GM12878 (cell line): ENCODE results near the gene ERN1.

Experiments used
- JUNB ChIP-seq: IDR thresholded peaks from 2 replicates; pipeline ENCODE4 v1.6.1; 2016; ENCODE audit warnings: antibody characterized with exemption, mild to moderate bottlenecking
- LARP7 ChIP-seq: fragments of 450-650 bp; IDR thresholded peaks from 2 replicates; pipeline ENCODE4 v1.6.1; 2017; ENCODE audit warnings: mild to moderate bottlenecking
- RFX5 ChIP-seq: IDR thresholded peaks from 2 replicates; pipeline ENCODE4 v1.6.1; 2011; ENCODE audit warnings: low read depth, low read length, improper control_type of control experiment
- SIN3A ChIP-seq: IDR thresholded peaks from 2 replicates; pipeline ENCODE4 v1.6.1; 2012; ENCODE audit warnings: low read depth, low read length, improper control_type of control experiment
- TF ChIP-seq, protein P1 (sequence below): IDR thresholded peaks from 2 replicates; pipeline ENCODE4 v1.6.1; 2011; ENCODE audit warnings: low read depth, low read length, improper control_type of control experiment, borderline replicate concordance
- TF ChIP-seq, protein P2 (sequence below), 3 experiments: IDR thresholded peaks in 2 of 3; conservative IDR thresholded peaks in 1 of 3; 2 replicates each; pipeline ENCODE4 v1.5.1; 2011; ENCODE audit warnings: low read depth in 3 of 3, low read length in 3 of 3, mild to moderate bottlenecking in 3 of 3, control low read depth in 2 of 3, moderate library complexity in 2 of 3, inconsistent platforms in 1 of 3, mixed read lengths in 1 of 3; ENCODE audit not compliant: control insufficient read depth in 2 of 3, insufficient read depth in 1 of 3; ENCODE audit errors: extremely low read depth in 1 of 3
- TF ChIP-seq, protein P3 (sequence below): fragments of 450-650 bp; IDR thresholded peaks from 2 replicates; pipeline ENCODE4 v1.6.1; 2017; ENCODE audit warnings: borderline replicate concordance

DNA sequence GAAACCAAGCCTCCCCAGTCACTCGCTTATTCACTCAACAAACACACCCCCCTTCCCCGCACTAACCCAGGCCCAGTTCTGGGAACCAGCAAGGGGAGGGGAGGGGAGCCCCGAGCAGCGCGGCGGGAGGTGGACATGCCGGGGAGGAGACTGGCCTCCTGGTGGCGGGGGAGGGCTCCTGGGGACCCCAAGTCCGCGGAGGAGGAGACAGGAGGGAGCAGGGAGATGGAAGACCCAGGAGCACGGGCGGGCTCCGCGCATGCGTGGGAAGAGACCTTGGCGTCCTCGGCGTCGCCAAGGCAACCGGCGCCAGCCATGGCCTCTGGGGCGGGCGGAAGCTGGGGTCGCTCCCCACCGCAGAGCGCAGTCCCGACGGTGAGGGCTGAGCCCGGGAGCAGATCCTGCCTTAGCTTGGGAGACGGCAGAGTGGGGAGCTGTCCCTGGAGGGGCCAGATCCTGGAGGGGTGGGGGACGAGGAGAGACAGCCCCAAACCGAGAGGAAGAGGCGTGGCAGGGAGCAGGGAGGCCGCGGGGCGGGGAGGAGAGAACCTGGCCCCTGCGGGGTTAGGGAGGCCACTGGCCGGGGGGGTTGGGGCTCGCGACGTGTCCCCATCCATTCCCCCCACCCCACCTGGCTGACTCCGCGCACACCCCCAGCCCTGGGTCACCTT, 131.8 kb downstream of the ERN1 start, which contains the start of gene PRR29:
- TF ChIP-seq, protein P1, sequence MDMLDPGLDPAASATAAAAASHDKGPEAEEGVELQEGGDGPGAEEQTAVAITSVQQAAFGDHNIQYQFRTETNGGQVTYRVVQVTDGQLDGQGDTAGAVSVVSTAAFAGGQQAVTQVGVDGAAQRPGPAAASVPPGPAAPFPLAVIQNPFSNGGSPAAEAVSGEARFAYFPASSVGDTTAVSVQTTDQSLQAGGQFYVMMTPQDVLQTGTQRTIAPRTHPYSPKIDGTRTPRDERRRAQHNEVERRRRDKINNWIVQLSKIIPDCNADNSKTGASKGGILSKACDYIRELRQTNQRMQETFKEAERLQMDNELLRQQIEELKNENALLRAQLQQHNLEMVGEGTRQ: no peak
- TF ChIP-seq, protein P2, sequence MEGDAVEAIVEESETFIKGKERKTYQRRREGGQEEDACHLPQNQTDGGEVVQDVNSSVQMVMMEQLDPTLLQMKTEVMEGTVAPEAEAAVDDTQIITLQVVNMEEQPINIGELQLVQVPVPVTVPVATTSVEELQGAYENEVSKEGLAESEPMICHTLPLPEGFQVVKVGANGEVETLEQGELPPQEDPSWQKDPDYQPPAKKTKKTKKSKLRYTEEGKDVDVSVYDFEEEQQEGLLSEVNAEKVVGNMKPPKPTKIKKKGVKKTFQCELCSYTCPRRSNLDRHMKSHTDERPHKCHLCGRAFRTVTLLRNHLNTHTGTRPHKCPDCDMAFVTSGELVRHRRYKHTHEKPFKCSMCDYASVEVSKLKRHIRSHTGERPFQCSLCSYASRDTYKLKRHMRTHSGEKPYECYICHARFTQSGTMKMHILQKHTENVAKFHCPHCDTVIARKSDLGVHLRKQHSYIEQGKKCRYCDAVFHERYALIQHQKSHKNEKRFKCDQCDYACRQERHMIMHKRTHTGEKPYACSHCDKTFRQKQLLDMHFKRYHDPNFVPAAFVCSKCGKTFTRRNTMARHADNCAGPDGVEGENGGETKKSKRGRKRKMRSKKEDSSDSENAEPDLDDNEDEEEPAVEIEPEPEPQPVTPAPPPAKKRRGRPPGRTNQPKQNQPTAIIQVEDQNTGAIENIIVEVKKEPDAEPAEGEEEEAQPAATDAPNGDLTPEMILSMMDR (IDR thresholded peaks at IDR 0.05 in 2 of 3, conservative IDR thresholded peaks at IDR 0.05 in 1 of 3; ENCODE audit: control insufficient read depth in 2 of 3, extremely low read depth in 1 of 3, insufficient read depth in 1 of 3, low read depth in 3 of 3, low read length in 3 of 3): no peak
- TF ChIP-seq SIN3A (0 out of 2 replicates have a peak, but pooled peaks have one; percentile 74), JUNB (no peak), LARP7 (peak; percentile 61; the same call in 1 of the 2 replicates), RFX5 (no peak)
- TF ChIP-seq, protein P3, sequence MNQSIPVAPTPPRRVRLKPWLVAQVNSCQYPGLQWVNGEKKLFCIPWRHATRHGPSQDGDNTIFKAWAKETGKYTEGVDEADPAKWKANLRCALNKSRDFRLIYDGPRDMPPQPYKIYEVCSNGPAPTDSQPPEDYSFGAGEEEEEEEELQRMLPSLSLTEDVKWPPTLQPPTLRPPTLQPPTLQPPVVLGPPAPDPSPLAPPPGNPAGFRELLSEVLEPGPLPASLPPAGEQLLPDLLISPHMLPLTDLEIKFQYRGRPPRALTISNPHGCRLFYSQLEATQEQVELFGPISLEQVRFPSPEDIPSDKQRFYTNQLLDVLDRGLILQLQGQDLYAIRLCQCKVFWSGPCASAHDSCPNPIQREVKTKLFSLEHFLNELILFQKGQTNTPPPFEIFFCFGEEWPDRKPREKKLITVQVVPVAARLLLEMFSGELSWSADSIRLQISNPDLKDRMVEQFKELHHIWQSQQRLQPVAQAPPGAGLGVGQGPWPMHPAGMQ: no peak
